ENCODE results near the gene ST8SIA1. TPM values are rescaled to one million over a fixed set of nuclear protein-coding genes. Genes with fewer than 3 reads are reported as not detected.

The ST8SIA1 gene
- total RNA-seq, 1 experiment from 2014 or later, result not detected

DNA sequence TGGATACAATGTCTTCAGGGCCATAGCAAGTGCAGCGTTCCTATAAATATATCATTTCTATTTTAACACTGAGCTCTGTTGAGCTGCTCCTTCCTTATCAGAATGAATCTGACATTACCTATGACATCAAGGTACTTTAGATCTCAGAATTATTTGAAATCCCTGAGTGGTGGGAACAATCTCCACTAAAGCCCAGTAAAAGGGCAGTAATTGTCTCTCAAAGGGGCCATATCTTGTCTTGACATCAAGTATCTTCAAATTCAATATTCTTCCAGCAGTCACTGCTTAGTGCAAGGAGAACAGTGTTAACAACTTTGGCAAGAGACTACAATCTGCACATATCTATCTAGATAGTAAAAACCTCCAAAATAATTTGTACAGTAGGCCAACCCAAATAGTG is 21.7 kb upstream of the ST8SIA1 start:
- Mint-ChIP-seq H3K36me3 (ENCODE audit: insufficient read depth in 1 of 3, low read depth in 3 of 3) (no peaks in the 10 kb centered on the region), H3K27me3 (ENCODE audit: low read depth) (no peaks in the 10 kb centered on the region; the same call in 1 of the 2 replicates), H3K9me3 (no peaks in the 10 kb centered on the region; a peak in 1 of 5 replicates), H3K27ac (no peak overlapping the region), H3K4me3 (no peak overlapping the region), H3K4me1 (no peaks in the 10 kb centered on the region)
- Histone ChIP-seq H2BK120ac (ENCODE audit: low read depth, low read length, poor library complexity, severe bottlenecking) (no peak overlapping the region), H3K14ac (ENCODE audit: insufficient read depth, low read length) (no peak overlapping the region), H4K20me1 (ENCODE audit: control insufficient read depth, insufficient read depth, insufficient read length) (no peaks in the 10 kb centered on the region), H3K4me2 (ENCODE audit: insufficient read depth, insufficient read length, low read length) (no peak overlapping the region), H3K56ac (ENCODE audit: insufficient read length, low read depth, low read length) (no peak overlapping the region), H4K5ac (ENCODE audit: insufficient read length, low read depth, low read length) (no peak overlapping the region), H4K8ac (replicated peaks; ENCODE audit: insufficient read length, low read depth, low read length) (no peak overlapping the region), H3K9ac (ENCODE audit: extremely low read depth, insufficient read length, low read length) (no peak overlapping the region), H3K27ac (ENCODE audit: insufficient read length, low read depth, low read length) (no peak overlapping the region), H3K27me3 (ENCODE audit: insufficient read depth, low read length) (no peaks in the 10 kb centered on the region), H3K9me3 (ENCODE audit: control insufficient read depth, low read depth, low read length) (no peaks in the 10 kb centered on the region), H2BK12ac (ENCODE audit: insufficient read length, low read depth, low read length) (no peak overlapping the region), H3K23ac (ENCODE audit: insufficient read length, low read depth, low read length) (no peak overlapping the region), H2BK15ac (ENCODE audit: low read depth, low read length) (no peak overlapping the region), H3K18ac (ENCODE audit: insufficient read length, low read depth, low read length) (no peak overlapping the region), H3K4ac (ENCODE audit: low read depth, low read length) (no peak overlapping the region), H3K79me1 (ENCODE audit: insufficient read depth, low read depth, low read length, poor library complexity, severe bottlenecking) (no peaks in the 10 kb centered on the region), H2BK20ac (ENCODE audit: low read depth, low read length, poor library complexity, severe bottlenecking) (no peak overlapping the region), H2AK5ac (ENCODE audit: insufficient read length, low read length) (no peak overlapping the region), H3T11ph (ENCODE audit: low read length) (no peak overlapping the region), H2BK5ac (ENCODE audit: insufficient read length, low read length) (no peak overlapping the region), H3K79me2 (ENCODE audit: insufficient read depth, low read length) (no peaks in the 10 kb centered on the region), H3K23me2 (ENCODE audit: insufficient read length, low read depth, low read length, poor library complexity, severe bottlenecking) (no peaks in the 10 kb centered on the region), H3K4me1 (ENCODE audit: insufficient read depth, low read length) (no peaks in the 10 kb centered on the region), H4K91ac (ENCODE audit: insufficient read length, low read depth, low read length) (no peak overlapping the region), H2AFZ (ENCODE audit: low read length) (no peak overlapping the region)
- no CpG with 5 or more reads among the region's 1 CpG for WGBS (ENCODE audit: extremely low coverage, insufficient read length, low lambda C conversion rate)
- TF ChIP-seq, protein P1, sequence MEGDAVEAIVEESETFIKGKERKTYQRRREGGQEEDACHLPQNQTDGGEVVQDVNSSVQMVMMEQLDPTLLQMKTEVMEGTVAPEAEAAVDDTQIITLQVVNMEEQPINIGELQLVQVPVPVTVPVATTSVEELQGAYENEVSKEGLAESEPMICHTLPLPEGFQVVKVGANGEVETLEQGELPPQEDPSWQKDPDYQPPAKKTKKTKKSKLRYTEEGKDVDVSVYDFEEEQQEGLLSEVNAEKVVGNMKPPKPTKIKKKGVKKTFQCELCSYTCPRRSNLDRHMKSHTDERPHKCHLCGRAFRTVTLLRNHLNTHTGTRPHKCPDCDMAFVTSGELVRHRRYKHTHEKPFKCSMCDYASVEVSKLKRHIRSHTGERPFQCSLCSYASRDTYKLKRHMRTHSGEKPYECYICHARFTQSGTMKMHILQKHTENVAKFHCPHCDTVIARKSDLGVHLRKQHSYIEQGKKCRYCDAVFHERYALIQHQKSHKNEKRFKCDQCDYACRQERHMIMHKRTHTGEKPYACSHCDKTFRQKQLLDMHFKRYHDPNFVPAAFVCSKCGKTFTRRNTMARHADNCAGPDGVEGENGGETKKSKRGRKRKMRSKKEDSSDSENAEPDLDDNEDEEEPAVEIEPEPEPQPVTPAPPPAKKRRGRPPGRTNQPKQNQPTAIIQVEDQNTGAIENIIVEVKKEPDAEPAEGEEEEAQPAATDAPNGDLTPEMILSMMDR (conservative IDR thresholded peaks at IDR 0.05), result no peak
- no peak for DNase-seq
